ENCODE data around the gene GLMP.
A peak's percentile ranks its signal among the peaks of the same experiment; 100 is the strongest.
"Not testable (repeated sequence)": the region's sequence is repeated elsewhere in the genome, so short reads cannot be mapped to it uniquely, and the experiment has no call there.

The GLMP gene, protein sequence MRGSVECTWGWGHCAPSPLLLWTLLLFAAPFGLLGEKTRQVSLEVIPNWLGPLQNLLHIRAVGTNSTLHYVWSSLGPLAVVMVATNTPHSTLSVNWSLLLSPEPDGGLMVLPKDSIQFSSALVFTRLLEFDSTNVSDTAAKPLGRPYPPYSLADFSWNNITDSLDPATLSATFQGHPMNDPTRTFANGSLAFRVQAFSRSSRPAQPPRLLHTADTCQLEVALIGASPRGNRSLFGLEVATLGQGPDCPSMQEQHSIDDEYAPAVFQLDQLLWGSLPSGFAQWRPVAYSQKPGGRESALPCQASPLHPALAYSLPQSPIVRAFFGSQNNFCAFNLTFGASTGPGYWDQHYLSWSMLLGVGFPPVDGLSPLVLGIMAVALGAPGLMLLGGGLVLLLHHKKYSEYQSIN

DNA sequence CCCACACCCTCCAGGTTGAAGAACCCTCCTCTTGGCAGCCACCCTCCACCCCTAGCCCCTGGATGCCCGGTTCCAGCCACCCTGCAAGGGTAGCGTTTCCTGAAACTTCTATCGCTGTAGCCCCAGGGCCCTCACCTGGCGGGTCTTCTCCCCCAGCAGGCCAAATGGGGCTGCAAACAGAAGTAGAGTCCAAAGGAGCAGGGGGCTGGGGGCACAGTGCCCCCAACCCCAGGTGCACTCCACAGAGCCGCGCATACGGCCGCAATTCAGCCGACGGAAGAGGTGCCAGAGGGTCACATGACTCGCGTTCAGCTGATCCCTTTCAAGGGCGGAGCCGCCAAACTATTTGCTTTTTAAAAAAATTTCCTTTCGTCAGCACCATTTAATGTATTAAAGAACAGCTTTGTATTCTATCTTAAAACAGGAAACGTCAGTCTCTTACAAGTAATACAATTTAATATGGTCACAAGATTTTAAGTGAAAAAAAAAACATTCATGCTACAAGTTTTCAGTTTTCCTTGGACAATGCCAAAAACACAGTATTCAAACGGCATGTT is at the start of gene GLMP:
TSS of gene GLMP (minus strand) at position 289 of the 557 bp plus-strand sequence. CDS start at position 255, 34 bp downstream.
- DNase-seq (ENCODE audit: low read depth, low spot score) = peak; percentile 38

DNA sequence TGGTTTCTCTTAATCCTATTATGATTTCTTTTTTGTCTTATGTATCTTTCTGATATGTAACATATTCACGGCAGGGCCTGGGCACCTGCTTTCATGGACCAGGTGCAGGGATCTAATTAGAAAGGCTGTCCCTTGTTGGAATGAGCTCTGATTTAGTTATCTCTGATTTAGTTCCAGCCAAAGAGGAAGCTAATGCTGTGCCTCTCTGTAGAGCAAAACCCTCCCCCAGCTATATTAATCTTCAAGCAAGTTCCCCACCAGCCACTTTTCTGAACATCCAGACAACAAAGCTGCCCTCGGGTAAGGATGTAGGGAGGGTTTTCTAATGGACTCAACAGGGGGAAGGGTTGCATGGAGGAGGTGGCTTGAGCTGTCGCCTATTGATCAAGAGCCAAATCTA is 48.9 kb upstream of the GLMP start:
- DNase-seq (ENCODE audit: low read depth, low spot score) = no peak

DNA sequence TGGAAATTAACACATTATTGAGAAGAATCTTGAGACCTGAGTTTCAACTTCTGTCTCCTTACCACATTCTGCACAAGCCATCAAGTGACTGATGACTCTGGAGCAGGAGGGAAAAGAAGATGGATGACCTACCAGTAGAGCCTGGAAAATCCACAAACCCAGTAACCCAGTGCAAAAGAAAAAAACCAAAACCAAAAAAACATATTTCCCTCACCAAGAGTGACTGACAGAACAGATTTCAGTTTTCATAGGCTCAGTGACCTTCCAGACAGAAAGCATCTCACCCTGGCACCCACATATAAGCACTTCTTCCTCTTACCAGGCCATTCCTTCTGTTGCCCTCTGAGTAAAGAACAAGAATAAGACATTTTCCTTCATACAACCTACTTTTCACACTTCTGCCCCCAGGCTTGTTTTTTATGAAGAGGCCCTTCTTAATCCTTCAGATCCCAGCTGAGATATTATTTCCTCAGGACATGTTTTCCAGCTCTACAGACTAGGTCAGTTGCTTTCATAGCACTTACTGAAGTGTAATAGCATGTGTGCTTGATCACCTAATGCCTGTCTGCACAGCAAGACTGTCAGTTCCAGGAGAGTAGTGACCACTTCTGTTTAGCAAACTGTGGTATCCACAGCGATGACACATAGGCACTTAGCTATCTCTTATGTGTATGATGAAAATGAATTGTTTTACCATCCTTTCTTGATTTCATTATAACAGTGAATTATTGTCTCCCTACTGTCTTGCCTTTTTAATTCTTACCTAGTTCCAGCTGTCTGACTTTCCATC is 46.9 kb upstream of the GLMP start:
- DNase-seq (ENCODE audit: low read depth, low spot score) = no peak

DNA sequence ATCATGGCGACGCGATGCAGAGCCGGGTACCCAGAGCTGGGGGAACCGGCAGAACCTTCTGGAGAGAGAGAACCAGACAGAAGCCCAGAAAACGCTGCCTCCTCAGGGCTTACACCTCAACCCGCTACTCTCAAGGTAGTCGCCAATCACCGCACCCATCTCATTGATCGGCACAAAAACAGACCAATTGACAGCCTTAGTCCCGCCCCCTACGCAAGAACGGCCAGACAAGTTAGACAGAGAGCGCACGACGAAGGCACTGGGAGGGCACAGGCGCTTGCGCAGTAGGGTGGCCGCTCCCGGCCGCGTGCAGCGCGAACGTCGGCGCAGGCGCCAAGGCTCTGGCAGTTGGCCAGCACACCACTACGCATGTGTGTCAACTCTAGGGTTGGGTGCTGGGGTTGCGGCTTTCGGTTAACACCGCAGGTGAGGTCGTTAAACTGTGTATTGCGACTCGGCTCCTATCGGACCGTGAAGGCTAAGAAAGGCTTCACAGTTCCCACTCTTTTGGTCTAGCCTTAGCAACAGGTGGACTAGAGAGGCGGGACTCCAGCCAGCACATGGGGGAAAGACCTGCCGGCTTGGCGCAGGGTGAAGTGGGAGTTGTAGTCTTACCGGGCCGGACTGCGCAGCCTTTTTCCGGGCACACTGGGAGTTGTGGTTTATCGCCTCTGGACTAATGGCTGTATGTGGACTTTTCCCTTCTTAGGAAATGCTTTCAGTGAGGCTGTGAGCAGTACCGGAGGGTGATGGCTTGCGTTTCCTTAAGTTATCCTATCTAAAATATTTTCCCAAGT is 42.9 kb upstream of the GLMP start, which contains the start of the genes CCT3 and TSACC:
TSS of gene CCT3 (minus strand) at position 113 of the 797 bp plus-strand sequence. CDS start at position 5, 108 bp downstream.
TSS of gene TSACC (plus strand) at position 347 of the 797 bp plus-strand sequence. CDS start 1,232 bp downstream, outside the sequence.
- DNase-seq (ENCODE audit: low read depth, low spot score) = peak; percentile 100

DNA sequence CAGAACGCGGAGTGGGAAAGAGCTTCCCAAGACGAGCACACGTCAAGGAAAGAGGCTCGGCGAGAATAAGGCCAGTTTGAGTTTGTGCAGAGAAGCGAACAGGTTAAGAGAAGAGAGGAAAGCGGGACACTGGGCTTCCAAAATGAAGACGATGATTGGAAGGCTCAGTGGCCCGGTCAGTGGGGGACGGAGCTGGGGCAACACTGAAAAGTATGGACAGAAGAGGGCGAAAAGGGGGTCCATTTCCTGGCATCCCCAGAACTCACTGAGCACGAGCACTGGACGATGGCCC is 42.4 kb upstream of the GLMP start:
- DNase-seq (ENCODE audit: low read depth, low spot score) = no peak

DNA sequence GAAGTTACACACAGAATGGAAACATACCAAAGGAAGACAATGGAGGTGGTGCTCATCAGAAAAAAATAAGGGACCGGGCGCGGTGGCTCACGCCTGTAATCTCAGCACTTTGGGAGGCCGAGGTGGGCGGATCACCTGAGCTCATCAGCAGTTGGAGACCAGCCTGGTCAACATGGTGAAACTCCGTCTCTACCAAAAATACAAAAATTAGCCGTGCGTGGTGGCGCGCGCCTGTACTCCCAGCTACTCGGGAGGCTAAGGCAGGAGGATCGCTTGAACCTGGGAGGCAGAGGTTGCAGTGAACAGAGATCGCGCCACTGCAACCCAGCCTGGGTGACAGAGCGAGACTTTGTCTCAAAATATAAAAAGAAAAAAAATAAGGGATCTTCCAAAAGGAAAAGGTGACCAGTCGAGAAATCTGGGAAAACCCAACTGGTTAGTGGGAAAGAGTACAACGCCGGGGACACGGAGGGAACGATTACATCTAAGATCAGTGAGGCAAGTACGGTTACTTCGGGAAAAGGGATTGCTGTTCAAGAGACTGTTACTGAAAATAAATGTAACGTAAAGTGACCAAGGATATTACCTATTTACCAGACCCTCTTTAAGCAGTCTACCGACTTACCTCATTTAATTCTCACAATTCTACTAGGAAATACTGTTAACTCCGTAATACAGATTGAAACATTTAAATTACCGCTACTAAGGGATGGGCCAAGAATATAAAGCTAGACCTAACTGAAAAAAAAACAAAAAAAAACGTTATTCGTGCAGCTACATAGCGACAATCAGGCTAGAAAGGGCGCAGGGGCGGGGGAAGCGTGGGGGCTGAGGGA is 41.8 kb upstream of the GLMP start:
- DNase-seq (ENCODE audit: low read depth, low spot score) = peak; percentile 20

DNA sequence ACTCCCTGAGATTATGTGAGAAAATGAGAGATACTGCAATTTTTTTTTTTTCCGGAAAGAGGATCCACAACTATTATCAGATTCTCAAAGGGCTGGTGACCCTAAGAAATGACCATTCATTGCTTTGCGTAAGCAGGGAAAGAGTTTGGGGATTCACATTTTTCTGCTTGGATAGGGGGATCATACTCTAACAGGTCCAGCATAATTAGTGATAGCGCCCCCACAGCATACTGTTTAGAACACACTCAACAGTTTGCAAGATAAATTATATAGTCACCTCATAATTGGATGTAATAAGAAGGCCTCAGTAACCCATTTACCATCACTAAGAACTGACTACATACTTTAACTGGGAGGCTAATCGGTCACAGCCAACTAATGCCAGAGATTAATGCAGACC is 40.8 kb upstream of the GLMP start:
- no peak for DNase-seq (ENCODE audit: low read depth, low spot score)

DNA sequence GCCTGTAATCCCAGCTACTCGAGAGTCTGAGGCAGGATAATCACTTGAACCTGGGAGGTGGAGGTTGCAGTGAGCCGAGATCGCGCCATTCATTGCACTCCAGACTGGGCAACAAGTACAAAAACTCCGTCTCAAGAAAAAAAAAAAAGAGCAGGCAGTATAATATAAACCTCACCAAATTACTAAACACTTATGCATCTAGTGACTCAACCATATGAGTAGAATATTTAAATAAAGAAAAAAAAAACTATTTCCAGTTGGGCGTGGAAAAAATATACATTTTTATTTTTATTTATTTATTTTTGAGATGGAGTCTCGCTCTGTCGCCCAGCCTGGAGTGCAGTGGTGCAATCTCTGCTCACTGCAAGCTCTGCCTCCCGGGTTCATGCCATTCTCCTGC is 27.7 kb upstream of the GLMP start:
- not testable (repeated sequence) for DNase-seq (ENCODE audit: low read depth, low spot score)

DNA sequence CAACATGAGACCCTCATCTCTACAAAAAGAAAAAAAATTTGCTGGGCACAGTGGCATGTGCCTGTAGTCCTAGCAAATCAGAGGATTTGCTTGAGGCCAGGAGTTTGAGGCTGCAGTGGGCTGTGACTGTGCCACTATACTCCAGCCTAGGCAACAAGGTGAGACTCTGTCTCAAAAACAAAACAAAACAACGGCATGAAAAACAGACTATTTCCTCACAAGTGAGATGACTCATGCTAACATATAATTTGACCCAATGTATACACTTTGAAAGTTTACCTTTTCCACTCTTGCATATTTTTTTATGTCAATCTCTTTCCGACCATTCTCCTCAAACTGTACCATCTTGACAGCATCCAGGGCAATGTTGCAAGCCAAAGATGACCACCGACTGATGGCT is 25.1 kb upstream of the GLMP start:
- no peak for DNase-seq (ENCODE audit: low read depth, low spot score)

DNA sequence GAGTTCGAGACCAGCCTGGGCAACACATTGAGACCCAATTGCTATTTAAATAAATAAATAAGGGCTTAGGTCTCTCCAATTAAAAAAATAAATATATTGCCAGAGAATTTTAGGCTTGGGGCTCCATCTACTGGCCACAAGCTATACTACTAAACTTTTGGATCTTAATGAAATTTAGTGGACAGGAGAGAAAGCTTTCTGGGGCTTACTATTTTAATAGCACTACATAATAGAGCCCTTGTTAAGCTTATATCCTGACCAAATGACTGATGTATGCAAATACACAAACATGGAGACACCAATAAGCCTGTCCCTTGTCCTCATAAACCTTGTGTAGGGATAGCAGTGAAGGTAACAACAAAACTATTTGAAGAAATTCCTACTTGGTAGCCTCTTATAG is 24.2 kb upstream of the GLMP start:
- DNase-seq (ENCODE audit: low read depth, low spot score) = no peak

DNA sequence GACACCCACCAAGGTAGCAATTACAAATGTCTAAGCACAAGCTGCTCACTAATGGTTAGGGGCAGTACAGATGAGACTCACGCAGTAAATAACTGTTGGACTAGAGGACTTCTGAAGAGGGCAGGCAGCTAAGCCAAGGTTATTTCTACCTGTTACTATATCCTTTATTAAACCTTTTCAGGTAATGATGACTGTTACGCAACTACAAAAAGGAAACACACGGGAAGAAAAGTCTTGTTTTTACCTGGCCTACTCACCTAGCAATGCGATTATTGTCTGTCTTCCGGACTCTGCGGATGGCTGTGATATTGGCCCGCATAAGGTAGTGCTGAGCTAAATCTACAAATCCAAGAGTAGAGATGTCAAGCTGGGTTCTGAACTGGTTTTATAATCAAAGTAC is 21.4 kb upstream of the GLMP start:
- no peak for DNase-seq (ENCODE audit: low read depth, low spot score)

DNA sequence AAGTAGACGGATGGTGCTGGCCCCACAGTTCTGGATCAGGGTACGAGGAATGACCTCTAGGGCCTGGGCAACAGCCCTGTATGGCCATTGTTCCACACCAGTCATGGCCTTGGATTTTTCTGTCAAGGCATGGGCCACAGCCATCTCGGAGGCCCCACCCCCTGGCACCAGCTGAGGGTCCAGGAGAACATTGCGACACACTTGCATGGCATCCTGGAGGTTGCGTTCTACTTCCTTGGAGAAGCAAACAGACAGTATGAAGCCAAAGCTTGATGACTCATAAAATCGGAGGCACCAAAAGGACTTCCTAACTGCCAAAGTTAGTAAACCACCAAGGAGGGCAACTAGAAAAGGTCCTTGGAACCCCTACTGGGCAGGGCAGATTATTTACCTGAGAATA is 15.5 kb upstream of the GLMP start:
- DNase-seq (ENCODE audit: low read depth, low spot score) = peak; percentile 6

DNA sequence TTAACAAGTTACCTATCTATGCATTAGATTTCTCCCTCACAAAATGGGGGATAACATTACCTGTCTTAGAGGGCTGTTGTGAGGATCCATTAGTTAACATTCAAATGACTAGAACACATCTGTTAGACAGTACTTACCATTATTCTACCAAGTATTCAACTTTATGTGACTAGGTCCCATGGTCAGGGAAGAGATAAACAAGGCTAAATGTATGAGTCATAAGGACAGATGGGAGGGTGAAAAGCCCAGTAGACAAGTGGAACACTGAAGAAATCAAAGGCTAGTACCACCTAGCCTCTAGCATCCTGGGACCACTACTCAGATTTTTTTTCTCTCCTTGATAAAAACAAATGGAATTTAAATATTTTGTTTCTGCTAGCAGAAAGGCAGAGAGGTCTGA is 12.6 kb upstream of the GLMP start:
- no peak for DNase-seq (ENCODE audit: low read depth, low spot score)

DNA sequence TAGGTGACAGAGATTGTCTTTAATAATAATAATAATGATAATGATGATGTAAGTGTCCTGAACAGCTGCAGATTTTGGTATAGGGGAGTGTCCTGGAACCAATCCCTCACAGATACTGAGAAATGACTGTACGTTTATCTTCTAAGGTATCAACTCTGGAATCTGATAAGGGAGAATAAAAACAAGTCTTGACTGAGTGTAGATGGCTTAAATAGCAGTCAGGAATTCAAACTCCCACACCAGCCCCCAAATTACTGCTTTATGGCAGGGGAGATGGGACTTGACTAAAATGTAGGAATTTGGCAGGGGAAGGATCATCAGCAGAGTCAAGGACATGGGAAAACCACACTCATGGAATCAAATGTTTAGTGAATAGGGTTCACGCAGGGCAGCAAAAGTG is 9.7 kb upstream of the GLMP start:
- no peak for DNase-seq (ENCODE audit: low read depth, low spot score)

DNA sequence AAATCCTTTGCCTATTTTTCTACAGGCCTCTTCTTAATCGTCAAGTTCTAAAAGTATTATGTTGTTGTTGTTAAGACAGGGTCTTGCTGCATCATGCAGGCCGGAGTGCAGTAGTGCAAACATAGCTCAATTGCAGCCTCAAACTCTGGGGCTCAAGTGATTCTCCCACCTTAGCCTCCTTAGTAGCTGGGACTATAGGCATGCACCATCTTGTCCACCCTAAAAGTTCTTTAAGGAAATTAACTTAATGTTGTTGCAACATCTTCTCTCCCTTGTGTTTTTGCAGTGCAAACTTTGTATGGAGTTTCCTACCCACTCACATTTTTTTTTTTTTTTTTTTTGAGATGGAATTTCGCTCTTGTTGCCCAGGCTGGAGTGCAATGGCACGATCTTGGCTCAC is 7.8 kb upstream of the GLMP start:
- no peak for DNase-seq (ENCODE audit: low read depth, low spot score)

DNA sequence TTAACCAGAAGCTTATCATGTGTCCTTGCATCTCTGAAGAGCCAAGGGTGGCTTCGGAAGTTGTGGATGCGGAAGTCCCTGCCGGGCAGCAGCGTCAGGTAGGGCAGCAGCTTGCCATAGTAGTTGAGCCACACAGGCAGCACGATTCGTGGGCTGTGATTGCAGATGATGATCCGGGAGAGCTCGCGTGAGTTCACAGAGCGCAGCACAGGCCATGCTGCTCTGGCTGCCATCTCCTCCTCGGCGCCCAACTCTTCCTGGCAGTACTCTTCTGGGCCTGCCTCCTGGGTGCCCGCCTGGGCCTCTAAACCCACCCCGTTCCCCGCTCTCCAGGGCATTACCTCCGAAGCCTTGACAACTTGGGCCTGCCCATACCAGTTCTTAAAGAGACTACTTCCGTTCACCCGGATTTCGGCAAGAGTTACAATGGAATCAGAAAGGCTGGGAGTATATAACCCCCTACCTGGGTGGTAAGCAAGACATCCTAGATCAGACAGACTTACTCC is 3.4 kb upstream of the GLMP start, which contains the start of gene VHLL:
TSS of gene VHLL (minus strand) at position 456 of the 506 bp plus-strand sequence. CDS start at position 338, 118 bp downstream.
- DNase-seq (ENCODE audit: low read depth, low spot score) = no peak

DNA sequence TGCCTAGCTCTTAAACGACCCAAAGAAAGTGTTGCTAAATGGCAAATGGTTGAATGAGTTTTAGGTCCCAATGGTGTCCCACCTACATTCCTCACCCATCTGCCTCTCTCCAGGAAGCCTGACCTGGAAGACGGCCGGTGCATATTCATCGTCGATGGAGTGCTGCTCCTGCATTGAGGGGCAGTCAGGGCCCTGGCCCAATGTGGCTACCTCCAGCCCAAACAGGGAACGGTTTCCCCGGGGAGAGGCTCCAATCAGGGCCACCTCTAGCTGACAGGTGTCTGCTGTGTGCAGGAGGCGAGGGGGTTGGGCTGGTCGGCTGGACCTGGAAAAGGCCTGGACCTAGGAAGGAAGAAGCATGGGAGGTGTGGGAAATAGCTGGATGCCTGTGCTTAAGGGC is 1.6 kb downstream of the GLMP start:
- DNase-seq (ENCODE audit: low read depth, low spot score) = no peak

DNA sequence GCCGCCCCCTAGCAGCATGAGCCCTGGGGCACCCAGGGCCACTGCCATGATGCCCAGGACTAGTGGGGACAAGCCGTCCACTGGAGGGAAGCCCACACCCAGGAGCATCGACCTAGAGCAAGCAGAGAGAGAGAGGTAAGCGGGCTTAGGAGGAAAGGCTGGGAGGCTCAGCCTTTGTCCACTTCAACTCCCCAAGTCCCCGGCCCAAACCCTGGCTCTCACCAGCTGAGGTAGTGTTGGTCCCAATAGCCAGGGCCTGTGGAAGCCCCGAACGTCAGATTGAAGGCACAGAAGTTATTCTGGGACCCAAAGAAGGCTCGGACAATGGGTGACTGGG is 2.4 kb downstream of the GLMP start:
- DNase-seq (ENCODE audit: low read depth, low spot score) = no peak

DNA sequence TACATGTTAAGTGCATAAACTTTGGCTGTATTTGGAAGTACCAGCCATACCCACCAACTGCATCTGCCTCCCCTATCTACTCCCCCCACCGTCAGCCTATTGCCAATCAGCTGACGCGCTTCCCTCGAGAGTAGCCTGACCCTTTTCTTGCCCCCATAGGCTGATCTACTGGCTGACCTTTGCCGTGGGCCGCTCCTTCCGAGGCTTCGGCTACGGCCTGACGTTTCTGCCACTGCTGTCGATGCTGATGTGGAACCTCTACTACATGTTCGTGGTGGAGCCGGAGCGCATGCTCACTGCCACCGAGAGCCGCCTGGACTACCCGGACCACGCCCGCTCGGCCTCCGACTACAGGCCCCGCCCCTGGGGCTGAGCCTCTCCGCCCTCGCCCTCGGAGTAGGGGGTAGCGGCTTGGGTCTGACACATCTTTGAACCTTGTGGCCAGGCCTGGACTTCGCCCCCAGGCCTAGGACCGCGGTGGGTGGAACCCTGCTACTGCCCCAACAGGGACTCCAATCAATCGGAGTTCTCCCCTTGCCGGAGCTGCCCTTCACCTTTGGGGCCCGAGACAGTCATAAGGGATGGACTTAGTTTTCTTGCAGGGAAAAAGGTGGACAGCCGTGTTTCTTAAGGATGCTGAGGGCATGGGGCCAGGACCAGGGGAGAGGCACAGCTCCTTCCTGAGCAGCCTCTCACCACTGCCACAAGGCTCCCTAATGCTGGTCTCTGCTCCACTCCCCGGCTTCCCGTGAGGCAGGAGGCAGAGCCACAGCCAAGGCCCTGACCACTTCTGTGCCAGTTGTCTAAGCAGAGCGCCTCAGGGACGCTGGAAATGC is 4.0 kb downstream of the GLMP start:
- DNase-seq (ENCODE audit: low read depth, low spot score) = peak; percentile 97

DNA sequence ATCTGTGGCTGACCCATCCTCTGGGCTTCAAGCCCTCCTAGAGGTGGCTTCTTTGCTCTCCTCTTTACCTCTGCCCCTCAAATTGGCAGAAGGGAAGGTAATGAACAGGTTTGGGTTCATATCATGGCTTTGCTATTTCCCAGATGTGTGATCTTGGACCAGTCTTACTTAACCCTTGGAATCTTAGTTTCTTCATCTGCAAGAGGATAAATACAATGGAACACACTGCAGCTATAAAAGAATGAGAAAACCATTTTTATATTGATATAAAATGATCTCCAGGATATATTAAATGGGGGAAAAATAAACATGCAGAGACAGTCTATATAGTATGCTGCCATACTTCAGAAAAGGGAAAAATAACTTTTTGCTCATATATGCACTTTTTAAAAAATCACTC is 5.6 kb downstream of the GLMP start:
- no peak for DNase-seq (ENCODE audit: low read depth, low spot score)
